ENCODE results near the gene TMEM239.

TMEM239 gene

GRCh38 chr20:2867081-2867864 is 51.1 kb downstream of the TMEM239 start:
- H3K4me1 ChIP-seq (ENCODE audit: control insufficient read depth in 1 of 2, insufficient read depth in 2 of 2, low read length in 2 of 2), result peaks cover 8% of the 10 kb centered on the region in 2 donors
- H3K27me3 ChIP-seq (ENCODE audit: control insufficient read depth in 1 of 2, insufficient read depth in 2 of 2, low read length in 2 of 2), result peaks cover 4 to 6% of the 10 kb centered on the region in 2 donors
- H3K27ac ChIP-seq (ENCODE audit: low read depth, low read length), result no peak overlapping the region
- H3K4me3 ChIP-seq (ENCODE audit: low read depth in 1 of 2, low read length in 2 of 2), result no peak overlapping the region
- H3K36me3 ChIP-seq (ENCODE audit: control insufficient read depth in 1 of 2, insufficient read depth in 2 of 2, low read length in 2 of 2), result peaks cover 14 to 35% of the 10 kb centered on the region in 2 donors
- H3K9ac ChIP-seq (ENCODE audit: low read depth in 1 of 2, low read length in 2 of 2), result no peak overlapping the region
- H3K9me3 ChIP-seq (ENCODE audit: control insufficient read depth in 1 of 2, low read length in 2 of 2), result no peaks in the 10 kb centered on the region
